ENCODE results near the gene MYBPC3.

MYBPC3 gene

DNA sequence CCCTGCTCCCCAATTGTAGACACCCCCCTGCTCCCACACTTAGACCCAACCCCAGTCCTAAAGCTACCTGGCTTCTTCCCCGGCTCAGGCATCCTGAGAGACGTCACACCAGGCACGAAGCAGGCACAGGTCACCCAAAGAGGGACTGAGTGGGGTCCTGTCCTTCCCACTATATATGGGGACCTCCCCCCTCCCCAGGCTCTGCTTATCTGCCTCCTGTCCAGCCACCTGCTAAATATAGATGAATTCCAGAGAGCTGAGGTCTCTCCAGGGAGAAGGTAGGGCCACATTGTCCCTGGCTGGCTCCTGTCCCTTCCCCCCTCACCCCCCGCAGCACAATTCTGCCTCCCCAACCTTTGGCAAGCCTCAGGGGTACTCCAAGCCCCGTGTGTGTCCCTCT, at the start of gene MYBPC3:
Gene MYBPC3, minus strand, starts transcription at position 147 of the 400 bp plus-strand sequence. Its CDS starts 55 bp downstream, at position 92.
- no peak for DNase-seq

DNA sequence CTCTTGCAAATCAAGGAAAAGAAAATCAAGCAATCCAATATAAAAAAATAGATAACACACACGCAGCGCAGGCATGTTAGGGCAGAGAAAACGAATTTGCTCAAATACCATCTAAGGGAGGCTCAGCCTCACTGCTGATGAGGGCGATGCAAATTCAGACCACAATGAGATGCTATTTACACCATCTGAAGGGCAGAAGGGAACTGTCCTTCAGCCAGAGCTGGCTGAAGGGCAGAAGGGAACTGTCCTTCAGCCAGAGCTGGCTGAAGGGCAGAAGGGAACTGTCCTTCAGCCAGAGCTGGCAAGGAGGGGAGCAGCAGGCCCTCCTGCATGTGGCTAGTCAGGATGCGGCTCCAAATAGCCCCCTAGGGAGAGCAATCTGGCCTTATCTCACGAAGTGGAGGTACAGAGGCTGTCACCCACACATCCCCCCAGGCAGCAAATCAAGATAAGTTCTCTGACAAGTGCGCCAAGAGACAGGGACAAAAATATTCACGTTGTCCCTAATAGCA, 48.3 kb upstream of the MYBPC3 start:
- DNase-seq, result no peak

DNA sequence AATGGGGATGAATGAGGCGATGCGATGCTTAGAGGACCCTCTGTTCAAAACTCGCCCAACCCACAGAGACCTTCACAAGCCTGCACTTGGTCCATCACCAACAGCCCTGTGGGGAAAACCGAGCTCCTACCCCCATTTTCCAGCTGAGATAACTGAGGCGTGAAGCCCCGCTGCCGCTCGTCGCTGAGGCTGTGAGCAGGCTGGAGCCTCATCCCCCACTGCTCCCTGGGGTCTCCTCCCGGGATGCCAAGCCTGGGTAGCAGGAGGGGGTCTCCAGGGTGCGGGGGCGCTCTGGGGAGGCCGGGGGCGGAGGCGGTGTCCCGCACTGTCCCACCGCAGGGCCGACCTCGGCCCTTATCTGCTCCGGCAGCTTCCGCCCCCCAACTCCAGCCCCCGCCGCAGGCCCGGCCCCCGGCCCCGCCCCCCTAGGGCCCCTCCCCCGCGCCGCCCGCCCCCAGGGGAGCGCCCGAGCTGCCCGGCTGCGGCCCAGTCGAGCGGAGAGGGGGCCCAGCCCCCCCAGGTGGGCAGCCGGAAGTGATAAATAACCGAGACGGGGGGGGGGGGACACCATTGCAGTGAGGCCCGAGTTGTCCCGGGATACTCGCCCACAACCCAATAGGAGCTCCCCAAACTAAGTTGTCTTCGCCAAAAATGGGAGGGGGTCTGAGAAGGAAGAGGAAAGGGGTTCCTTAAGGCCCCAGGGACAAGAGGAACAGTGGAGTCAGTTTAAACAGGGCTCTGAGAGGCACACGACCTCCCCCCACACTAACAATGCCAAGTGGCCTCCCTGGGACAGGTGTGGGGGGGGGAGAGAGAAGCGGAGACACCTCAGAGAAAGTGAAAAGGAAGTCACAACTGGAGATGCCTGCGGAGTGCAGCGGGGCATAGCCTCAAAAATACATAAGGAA, 47.6 kb upstream of the MYBPC3 start:
- DNase-seq, result peak in 1 of 4 experiments; percentile 38

DNA sequence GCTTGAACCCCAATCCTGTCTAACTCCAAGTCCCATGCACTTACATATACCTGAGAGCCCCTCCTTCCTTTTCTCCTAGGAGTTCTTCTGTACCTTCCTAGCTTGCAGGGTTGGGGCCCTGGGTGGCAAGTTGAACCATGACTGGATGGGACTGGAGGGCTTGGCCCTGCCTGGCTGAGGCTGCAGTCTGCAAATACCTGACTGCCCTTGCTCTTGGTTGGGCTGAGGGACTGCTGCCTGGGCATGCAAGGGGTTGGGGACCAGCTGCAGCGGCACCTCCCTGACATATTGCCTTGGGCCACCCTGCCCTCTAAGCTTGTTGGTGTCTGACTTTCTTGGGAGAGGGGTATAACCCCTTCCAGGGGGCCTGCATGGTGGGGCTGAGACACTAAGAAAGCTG, 46.0 kb upstream of the MYBPC3 start:
- no peak for DNase-seq

DNA sequence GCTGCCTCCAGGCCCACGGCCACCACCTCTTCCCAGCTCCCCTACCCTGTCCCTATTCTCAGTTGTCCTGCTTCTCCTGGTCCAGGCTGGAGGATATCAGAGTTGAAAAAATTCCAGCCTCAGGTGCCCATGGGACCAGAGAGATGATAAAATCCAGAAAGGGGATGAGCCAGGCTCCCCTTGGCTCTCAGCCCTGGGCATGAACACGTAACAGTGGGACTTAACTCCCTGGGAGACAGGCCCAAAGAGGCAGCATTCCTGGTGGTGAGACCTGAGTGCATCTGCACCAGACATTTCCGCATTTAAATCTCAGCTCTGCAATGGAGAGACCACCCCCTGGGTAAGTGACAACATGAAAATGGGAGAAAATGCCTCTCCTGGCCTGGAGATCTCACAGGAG, 45.5 kb upstream of the MYBPC3 start:
- DNase-seq, result no peak

DNA sequence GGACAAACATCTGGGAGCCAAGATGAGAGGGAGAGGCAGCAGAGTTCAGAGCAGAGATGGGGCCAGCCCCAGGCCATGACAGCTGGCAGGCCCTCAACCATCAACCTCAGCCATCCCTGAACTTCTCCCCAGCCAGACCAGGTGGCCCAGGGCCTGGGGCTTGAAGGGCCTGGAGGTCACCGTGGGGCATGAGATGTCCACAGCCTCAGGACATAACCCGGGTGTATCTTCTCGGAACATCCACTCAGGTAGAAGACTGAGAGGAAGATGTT, 43.5 kb upstream of the MYBPC3 start:
- no peak for DNase-seq

DNA sequence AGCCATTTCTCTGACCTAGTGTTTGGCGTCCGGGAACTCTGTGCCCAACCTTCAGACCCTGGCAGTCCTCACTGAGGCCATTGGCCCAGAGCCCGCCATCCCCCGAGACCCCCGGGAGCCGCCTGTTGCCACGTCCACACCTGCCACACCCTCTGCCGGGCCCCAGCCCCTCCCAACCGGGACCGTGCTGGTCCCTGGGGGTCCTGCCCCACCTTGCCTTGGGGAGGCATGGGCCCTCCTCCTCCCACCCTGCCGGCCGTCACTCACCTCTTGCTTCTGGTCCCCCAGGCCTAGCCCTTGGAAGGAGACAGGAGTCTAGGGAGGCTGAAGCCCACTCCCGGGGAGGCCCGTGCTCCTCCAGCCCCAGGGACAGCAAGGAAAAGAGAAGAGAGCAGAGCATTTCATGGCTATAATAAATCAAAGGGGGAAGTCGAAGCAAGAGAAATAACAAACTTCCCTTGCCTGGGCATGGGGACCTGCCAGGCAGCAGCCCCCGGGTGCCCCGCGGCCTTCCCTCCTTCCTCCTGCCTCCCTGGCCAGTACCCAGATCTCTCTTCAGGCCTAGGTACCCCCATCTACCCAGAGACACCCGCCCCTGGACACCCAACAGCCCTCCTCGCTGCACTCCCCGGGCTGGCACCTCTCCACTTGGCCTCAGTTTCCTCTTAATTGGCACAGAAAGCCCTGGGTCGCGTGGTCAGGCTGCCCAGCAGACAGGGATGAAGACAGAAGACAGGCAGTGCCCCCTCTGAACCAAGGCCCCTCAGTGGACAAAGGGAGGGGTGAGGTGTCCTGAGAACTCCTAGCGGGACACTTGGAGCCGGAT, 42.9 kb upstream of the MYBPC3 start:
- DNase-seq, result no peak

DNA sequence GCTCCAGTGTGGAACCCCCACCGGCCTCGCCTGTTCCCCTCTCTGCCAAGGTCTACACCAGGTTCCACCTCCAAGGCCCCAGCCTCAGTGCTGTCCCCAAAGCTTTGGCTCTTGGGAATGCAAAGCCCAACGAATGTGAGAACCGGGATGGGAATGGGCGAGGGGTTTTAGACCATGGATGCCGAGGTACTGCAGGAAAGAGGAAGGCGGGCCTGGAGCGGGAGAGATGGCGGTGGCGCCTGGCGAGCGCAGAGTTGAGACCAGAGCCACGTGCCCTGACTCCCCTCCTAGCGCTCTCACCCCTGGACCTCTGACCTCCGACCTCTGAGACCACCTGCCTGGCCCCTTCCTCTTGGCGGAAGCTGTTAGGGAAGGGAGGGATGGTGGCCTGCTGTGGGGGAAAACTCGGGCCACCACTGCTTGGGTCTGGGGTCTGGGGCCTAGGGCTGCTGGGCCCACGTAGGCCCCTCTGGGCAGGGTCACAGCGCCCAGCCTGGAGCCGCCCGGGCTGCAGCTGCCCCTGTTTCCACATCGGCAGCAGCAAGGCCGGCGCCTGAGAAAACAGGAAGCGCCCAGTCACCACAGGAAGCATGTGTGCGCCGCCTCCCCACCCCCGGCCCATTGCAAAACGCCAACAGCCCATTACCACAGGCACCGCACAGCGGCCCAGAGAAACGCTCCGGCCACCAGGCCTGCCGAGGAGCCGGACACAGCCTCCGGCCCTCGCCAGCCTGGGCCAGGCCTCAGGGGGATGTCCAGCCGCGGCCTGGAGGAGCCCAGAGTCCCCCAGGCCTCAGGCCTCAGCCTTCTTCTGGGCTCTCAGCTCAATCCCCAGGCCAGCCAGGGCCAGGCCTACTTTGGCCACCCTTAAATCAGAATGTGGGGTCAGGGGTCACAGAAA, 42.1 kb upstream of the MYBPC3 start:
- DNase-seq, result peak; percentile 21 to 65 (median 52)

DNA sequence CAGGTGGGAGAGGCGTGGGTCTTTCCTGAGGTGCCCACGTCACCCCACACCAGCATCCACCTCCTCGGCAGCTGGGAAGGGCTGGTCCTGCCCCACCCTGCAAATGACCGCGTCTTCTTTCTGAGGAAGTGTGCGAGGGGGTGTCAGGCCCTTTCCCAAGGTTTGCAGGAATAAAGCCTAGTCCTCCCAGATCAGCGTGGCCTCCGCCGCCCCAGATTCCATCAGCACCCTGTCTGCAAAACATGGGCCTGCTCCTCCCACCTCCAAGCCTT, 41.5 kb upstream of the MYBPC3 start:
- no peak for DNase-seq

DNA sequence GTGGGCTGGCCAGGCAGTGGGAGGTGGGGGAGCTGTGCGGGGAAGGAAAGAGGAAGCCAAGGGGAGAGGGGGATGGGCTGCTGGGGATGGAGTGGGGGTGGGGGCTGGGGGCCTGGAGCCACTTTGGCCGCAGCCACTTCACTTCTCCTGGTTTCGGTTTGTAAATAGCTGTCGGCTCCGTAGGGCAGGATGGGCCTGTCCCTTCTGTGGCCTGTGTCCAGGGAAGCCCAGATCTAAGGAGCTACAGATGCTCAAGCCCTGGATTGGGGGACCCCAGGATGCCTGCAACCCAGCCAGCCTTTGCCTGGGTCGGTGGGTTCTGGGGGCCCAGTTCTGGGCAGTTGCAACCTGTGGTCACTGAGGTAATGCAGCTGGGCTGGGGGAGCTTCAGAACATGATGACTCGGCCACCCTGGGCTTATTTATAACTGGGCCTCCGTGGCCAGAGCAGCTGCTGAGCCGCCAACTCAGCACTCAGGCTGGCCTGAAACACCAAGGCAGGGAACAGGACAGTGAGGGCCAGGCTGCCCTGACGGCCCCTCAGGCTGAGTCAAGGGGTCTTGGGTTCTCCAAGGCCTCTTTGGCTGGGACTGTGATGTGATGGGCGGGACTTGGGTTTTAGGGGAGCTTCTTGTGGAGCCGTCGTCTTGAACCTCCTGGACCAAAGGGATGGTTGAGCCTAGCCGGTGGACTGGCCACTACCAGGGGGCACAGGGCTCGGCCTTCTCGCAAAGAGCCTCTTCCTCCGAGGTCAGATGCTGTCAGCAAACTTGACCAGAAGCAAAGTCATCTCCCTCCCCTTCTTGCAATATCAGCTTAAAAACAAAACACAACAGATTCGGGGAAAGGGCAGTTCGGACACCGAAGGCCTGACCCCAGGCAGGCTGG, 40.9 kb upstream of the MYBPC3 start:
- no peak for DNase-seq

DNA sequence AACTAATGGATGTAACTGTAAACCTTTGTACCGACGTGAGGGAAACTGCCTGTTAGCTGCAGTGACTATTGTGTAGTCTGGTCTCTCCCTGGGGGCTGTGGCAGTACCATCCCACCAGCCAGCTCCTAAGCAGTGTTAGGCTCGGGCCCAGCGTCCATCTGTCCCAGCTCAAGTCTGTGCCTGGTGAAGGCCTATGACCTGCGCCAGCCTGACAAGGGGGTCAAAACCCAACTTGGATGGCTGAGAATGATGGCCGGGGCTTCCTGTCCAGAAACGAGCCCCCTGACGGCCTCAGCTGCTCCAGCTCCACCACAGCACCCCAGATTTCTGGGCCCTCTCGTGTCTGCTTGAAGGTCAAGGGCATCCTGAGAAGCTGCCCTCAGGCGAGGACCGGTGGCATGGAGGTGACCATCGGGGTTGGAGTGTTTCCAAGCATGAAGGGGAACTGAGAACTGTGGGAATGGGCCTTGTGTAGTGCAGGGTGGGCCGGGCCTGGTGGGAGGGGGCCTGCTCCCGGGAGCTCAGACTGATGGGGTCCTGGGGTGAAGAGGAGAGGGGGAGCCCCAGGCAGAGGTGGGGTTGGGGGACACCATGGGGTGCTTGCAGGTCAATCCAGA, 40.2 kb upstream of the MYBPC3 start:
- no peak for DNase-seq

DNA sequence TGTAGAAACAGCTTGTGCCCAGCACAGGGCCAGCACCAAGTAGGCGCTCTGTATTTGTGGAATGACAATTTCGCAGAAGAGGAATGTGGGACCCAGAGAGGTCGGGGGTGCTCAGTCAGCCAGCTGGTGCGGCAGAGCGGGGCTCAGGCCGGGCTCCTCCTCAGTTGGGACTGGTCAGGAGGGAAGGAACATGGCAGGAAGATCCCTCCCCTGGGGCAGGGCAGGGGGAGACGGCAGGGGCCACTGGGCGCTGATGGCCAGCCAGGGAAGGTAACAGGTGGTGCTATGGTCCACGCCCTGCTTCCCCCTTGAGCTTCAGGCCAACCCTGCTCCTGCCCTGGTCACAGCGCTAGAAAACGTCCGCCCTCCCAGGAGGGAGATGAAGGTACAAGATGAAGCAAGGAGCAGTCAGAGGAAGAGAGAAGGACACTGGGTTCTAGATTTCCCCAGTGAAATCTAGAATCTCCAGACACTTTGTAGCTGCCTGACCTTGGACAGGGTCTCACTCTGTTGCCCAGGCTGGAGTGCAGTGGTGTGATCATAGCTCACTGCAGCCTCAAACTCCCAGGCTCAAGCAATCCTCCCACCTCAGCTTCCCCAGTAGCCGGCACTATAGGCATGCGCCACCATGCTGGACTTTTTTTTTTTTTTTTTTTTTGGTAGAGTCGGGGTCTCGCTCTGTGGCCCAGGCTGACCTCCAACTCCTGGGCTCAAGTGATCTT, 39.4 kb upstream of the MYBPC3 start:
- no peak for DNase-seq

DNA sequence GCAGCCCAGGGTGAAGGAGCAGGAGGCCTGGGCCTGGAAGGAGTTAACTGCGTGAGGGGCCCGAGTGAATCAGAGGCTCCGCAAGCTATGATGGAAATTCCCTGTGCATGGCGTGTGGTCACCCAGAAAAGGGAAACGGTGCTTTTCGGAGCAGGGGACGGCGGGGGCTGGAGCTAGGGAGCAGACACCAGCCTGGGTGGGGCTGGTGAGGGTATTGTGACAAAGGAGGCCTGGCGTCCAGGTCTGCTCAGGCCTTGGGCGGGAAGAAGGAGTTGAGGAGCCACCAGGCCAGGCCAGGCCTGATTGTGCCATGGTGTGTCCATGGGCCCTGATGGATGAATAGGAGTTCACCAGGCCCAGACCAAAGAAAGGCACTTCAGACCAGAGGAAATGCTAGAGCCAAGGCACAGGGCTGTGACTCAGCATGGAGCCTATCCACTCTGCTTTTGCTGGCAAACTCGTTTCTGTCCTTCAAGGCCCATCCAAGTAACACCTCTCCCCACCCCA, 38.6 kb upstream of the MYBPC3 start:
- no peak for DNase-seq

DNA sequence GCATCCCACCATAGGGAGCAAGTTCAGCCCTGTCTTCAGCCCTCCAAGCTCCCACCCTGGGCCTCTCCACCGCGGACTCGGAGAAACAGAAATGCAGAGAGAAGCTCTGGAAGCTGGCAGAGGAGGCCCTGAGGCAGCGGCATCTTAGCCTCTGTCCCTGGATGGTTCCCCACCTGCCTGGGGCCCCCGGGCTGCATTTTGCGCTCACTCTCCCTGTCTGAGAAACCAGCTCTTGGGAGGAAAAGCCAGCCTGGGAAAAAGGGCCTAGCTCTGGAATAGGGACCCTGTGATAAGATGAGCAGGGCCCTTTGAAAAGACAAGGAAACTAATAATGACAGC, 37.9 kb upstream of the MYBPC3 start:
- DNase-seq, result no peak

DNA sequence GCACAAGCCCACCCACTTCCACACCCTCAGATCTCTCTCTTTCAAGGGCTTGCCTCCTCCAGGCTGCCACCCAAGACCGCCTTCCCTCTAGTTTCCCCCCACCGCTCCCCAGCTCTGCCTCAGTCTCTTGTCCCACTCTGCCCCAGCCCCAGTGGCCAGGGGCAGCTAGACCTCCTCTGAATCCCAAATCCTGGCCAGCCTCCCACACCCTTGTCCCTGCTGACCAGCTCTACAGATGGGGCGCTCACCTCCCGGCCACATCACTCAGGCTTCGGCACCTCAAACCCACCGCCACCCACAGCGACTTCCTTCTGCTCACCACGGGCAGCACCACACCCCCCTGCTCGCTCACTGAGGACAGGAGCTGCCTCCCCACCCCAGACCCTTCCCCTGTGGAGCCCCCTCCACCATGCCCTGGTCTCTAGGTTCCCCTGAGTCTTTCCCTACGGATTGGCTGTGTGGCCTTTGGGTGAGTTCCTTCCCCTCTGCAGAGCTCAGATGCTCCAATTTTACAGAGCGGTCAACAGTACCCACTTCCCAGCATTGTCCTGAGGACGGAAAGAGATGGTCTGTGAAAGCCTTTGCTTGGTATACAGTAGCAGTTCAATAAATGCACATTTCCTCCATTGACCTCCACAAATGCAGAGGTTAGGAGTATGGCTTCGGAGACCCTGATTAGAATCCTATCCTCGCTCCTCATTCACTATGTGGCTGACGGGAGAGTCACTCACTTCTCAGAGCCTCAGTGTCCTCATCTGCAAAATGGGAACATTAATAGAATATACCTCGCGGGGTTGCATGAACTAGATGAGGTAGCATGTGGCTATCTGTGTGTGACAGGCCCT, 37.3 kb upstream of the MYBPC3 start:
- no peak for DNase-seq

DNA sequence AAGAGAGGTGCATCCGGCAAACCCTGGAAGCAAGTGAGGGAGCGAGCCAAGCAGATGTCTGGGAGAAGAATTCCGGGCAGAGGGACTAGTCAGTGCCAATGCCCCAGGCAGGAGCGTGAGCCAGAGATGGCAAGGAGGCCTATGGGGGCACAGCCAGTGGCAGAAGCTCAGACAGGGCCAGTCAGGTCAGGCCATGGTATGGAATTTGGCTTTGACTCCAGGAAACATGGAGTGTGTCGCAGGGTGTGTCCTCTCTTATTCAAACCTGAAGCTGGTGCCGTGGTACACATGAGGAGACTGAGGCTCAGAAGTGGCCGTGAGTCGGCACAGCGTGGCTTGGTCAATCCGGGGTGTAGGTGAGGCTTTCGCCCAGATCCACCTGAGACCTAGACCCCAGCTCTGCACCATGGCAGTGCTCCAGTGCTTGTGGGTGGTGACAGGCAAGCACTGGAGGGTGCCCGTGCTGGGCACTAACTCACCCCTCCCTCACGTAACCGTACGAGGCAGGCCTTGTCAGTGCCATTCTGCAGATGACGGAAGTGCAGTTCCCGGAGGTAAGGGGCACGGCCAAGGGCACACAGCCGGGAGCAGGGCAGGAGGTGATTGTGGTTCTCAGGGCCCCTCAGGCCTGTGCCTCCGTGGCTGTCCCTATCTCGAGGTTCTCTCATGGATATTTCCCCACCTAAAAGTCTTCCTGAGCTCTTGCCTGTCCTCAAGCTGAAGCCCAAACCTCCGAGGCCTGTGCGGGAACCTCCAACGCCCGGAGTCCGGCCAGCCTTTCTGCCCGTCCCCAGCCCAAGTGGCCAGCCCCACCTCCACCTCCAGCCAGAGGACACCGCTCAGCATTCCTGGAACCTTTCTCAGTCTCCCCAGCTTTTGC, 36.4 kb upstream of the MYBPC3 start:
- DNase-seq, result no peak

DNA sequence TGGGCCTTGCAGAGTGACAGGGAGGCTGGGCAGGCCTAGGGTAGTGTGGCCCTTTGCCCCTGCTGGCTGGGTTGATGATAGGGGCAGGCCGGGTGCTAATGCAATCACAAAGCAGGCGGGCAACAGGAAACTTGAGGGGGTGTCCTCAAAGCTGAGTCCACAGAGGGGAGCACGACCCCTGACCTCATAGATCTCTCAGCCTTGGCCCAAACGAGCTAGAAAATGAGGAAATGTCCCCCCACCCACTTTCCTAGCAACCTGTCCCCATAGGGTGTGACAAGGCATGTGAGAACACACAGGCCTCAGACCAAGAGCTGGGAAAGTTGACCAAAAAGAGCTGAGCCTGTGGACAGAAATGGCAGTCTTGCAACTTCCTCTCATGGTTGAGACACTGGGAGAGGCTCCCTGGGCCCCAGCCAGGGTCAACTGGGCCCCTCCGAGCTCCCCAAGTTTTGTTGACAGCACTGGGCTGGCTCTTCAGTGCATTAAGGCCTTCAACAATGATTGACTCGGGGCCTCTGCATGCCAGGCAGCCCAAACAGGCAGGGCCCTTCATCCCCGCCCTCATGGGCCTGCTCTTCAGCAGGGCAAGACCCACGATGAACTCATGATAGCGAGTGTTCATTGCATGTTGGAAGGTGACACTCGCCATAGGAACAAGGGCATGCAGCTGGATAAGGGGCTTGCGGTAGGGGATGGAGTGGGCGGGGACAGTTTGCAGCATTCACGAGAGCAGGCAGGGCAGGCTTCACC, 35.6 kb upstream of the MYBPC3 start:
- DNase-seq, result no peak

DNA sequence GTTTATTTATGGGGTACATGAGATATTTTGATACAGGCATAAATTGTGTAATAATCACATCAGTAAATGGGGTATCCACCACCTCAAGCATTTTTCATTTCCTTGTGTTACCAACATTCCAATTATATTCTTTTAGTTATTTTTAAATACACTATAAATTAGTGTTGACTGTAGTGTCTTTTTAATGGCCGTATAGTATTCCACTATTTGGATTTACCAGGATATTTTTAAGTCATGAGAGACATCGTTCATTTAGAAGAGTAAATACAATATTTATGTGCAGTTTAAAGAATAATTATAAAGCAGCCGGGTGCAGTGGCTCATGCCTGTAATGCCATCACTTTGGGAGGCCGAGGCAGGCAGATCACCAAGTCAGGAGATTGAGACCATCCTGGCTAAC, 32.0 kb upstream of the MYBPC3 start:
- DNase-seq, result no peak

Data from activated CD4-positive, CD25-positive, alpha-beta regulatory T cell (primary cell).